Neuronal stem cell (in vitro differentiated cells): ENCODE data around the gene SHOC2.

Source experiments
- DNase-seq: peaks from one replicate; pipeline ENCODE4 v3.0.0-alpha.2; 2013; ENCODE audit warnings: low spot score
- H2AFZ ChIP-seq: one replicate; pipeline ENCODE4 v1.6.1; 2013; ENCODE audit warnings: mild to moderate bottlenecking, low read length, inconsistent platforms
- H2AK5ac ChIP-seq: 2 replicates; pipeline ENCODE4 v1.6.1; 2013; ENCODE audit warnings: low read depth, mild to moderate bottlenecking, inconsistent platforms, low read length, moderate library complexity, mixed read lengths
- H2BK120ac ChIP-seq: 2 replicates; pipeline ENCODE4 v1.6.1; 2013; ENCODE audit warnings: low read depth, mild to moderate bottlenecking, inconsistent platforms, low read length, moderate library complexity, mixed read lengths
- H2BK12ac ChIP-seq: one replicate; pipeline ENCODE4 v1.6.1; 2013; ENCODE audit warnings: low read length, inconsistent platforms
- H2BK15ac ChIP-seq: 2 replicates; pipeline ENCODE4 v1.6.1; 2013; ENCODE audit warnings: mild to moderate bottlenecking, low read length, inconsistent platforms, mixed read lengths
- H2BK5ac ChIP-seq: one replicate; pipeline ENCODE4 v1.6.1; 2013; ENCODE audit warnings: inconsistent platforms, mild to moderate bottlenecking, low read length, moderate library complexity
- H3K14ac ChIP-seq: one replicate; pipeline ENCODE4 v1.6.1; 2013; ENCODE audit warnings: low read length, inconsistent platforms
- H3K18ac ChIP-seq: 2 replicates; pipeline ENCODE4 v1.6.1; 2013; ENCODE audit warnings: low read length, inconsistent platforms
- H3K23ac ChIP-seq: 2 replicates; pipeline ENCODE4 v1.6.1; 2013; ENCODE audit warnings: low read depth, mild to moderate bottlenecking, mixed read lengths, low read length, inconsistent platforms; ENCODE audit not compliant: poor library complexity
- H3K27ac ChIP-seq: replicated peaks from 3 replicates; pipeline ENCODE4 v1.5.1; 2013; ENCODE audit warnings: low read length, inconsistent platforms
- H3K27me3 ChIP-seq, 3 experiments: 2 replicates each; pipeline ENCODE4 v1.6.1; 2013; ENCODE audit warnings: low read length in 3 of 3, mild to moderate bottlenecking in 2 of 3, inconsistent platforms in 1 of 3, low read depth in 1 of 3, mixed read lengths in 1 of 3, moderate library complexity in 1 of 3; ENCODE audit not compliant: control insufficient read depth in 3 of 3, insufficient read depth in 3 of 3
- H3K36me3 ChIP-seq, 2 donors: replicated peaks in 1 of 2; 2 replicates each; pipeline ENCODE4 v1.6.1; 2013; ENCODE audit warnings: low read length in 2 of 2; ENCODE audit not compliant: control insufficient read depth in 2 of 2, insufficient read depth in 2 of 2
- H3K4ac ChIP-seq: 2 replicates; pipeline ENCODE4 v1.6.1; 2013; ENCODE audit warnings: inconsistent platforms, mild to moderate bottlenecking, low read length, moderate library complexity
- H3K4me1 ChIP-seq, 2 donors: 1 replicate in 1 of 2; 2 replicates in 1 of 2; pipeline ENCODE4 v1.6.1; 2013; ENCODE audit warnings: low read length in 2 of 2, low read depth in 1 of 2; ENCODE audit not compliant: control insufficient read depth in 2 of 2, insufficient read depth in 1 of 2
- H3K4me2 ChIP-seq: one replicate; pipeline ENCODE4 v1.6.1; 2013; ENCODE audit warnings: mild to moderate bottlenecking, low read length, inconsistent platforms; ENCODE audit not compliant: insufficient read depth, poor library complexity, severe bottlenecking
- H3K4me3 ChIP-seq, 2 donors: 2 replicates each; pipeline ENCODE4 v1.5.1; 2013; ENCODE audit warnings: low read length in 2 of 2, mild to moderate bottlenecking in 2 of 2, inconsistent platforms in 1 of 2, moderate library complexity in 1 of 2
- H3K79me1 ChIP-seq: one replicate; pipeline ENCODE4 v1.6.1; 2013; ENCODE audit warnings: low read depth, mild to moderate bottlenecking, inconsistent platforms, low read length, moderate library complexity
- H3K9ac ChIP-seq: one replicate; pipeline ENCODE4 v1.6.1; 2013; ENCODE audit warnings: mild to moderate bottlenecking, low read depth, low read length, inconsistent platforms; ENCODE audit not compliant: poor library complexity
- H3K9me3 ChIP-seq, 2 donors: replicated peaks in 1 of 2; 2 replicates each; pipeline versions ENCODE3 to v1.6.1; 2013; ENCODE audit warnings: low read length in 2 of 2, mild to moderate bottlenecking in 2 of 2, inconsistent platforms in 1 of 2, low read depth in 1 of 2, mixed read lengths in 1 of 2, moderate library complexity in 1 of 2; ENCODE audit not compliant: control insufficient read depth in 2 of 2, insufficient read depth in 1 of 2
- H4K8ac ChIP-seq: one replicate; pipeline ENCODE4 v1.6.1; 2013; ENCODE audit warnings: low read depth, mild to moderate bottlenecking, inconsistent platforms, low read length, moderate library complexity
- H4K91ac ChIP-seq: one replicate; pipeline ENCODE4 v1.6.1; 2013; ENCODE audit warnings: low read length, low read depth, mild to moderate bottlenecking, inconsistent platforms; ENCODE audit not compliant: poor library complexity
- WGBS, 2 donors: extraction: QIAGEN DNeasy Blood & Tissue Kit; methylation state at CpG; one replicate each; pipeline ENCODE4 v1.1.7; 2013; ENCODE audit warnings: missing lambda C conversion rate in 2 of 2, mixed read lengths in 1 of 2; ENCODE audit not compliant: insufficient read length in 2 of 2, insufficient replicate concordance in 1 of 2; ENCODE audit errors: extremely low coverage in 2 of 2; 5-methylcytosine and 5-hydroxymethylcytosine counted together
- small RNA-seq: library from polyadenylated mRNA; stranded (forward); fragments of <200 nt; extraction: miRNeasy Mini kit (QIAGEN cat#:217004); gene quantifications from one replicate; pipeline ENCODE3, GENCODE V24; 2013; ENCODE audit not compliant: insufficient read depth

The SHOC2 gene

GRCh38 chr10:111039522-111039921 lies 120.1 kb downstream of the SHOC2 start:
- DNase-seq, result no peak
- Histone ChIP-seq H2BK15ac (no peak overlapping the region), H3K27me3 (no peaks in the 10 kb centered on the region), H2BK12ac (no peak overlapping the region), H3K4me2 (no peak overlapping the region), H2BK5ac (no peak overlapping the region), H3K9ac (no peak overlapping the region), H3K9me3 (peaks cover 5 to 10% of the 10 kb centered on the region in 2 donors), H2AK5ac (no peak overlapping the region), H3K18ac (no peak overlapping the region), H2BK120ac (no peak overlapping the region), H3K23ac (no peak overlapping the region), H4K91ac (no peak overlapping the region), H3K79me1 (no peaks in the 10 kb centered on the region), H3K27ac (no peak overlapping the region), H3K36me3 (no peaks in the 10 kb centered on the region), H3K4me1 (no peaks in the 10 kb centered on the region), H3K4ac (no peak overlapping the region), H3K14ac (no peak overlapping the region), H4K8ac (no peak overlapping the region), H2AFZ (no peak overlapping the region), H3K4me3 (no peak overlapping the region)
- WGBS, 2 donors, result no CpG with 5 or more reads among the region's 2 CpGs

- no peak overlapping the region for H3K9ac ChIP-seq
- DNase-seq, result no peak
- no peaks in the 10 kb centered on the region for H3K36me3 ChIP-seq
- H3K27me3 ChIP-seq, result no peaks in the 10 kb centered on the region
- no CpG with 5 or more reads among the region's 1 CpG for WGBS, 2 donors
- H2BK120ac ChIP-seq, result no peak overlapping the region
- no peak overlapping the region for H3K14ac ChIP-seq
- H2BK12ac ChIP-seq, result no peak overlapping the region
- no peak overlapping the region for H3K4me3 ChIP-seq
- H3K23ac ChIP-seq, result no peak overlapping the region
- H3K4ac ChIP-seq, result no peak overlapping the region
- H3K9me3 ChIP-seq, result no peaks in the 10 kb centered on the region
- no peak overlapping the region for H4K91ac ChIP-seq
- no peak overlapping the region for H3K4me2 ChIP-seq
- H3K27ac ChIP-seq, result no peak overlapping the region
- H3K79me1 ChIP-seq, result no peaks in the 10 kb centered on the region
- no peak overlapping the region for H2AK5ac ChIP-seq
- no peak overlapping the region for H3K18ac ChIP-seq
- no peak overlapping the region for H2BK5ac ChIP-seq
- H2BK15ac ChIP-seq, result no peak overlapping the region
- no peak overlapping the region for H2AFZ ChIP-seq
- H3K4me1 ChIP-seq, result no peaks in the 10 kb centered on the region
- no peak overlapping the region for H4K8ac ChIP-seq
These were observed 137.6 kb downstream of the SHOC2 start for GRCh38 chr10:111057006-111057405.

Small RNA genes within 50 kb of the gene (small RNA-seq; reads per million reads assigned to genes)
- gene MIR548E, result 54.8 reads per million, percentile 93 among the genes with 10 or more reads in this experiment
